ENCODE data around the gene VDR.

- no peak for TF ChIP-seq CTCF (conservative IDR thresholded peaks at IDR 0.05)
- no peak for TF ChIP-seq ZFX (IDR thresholded peaks at IDR 0.05)
Observed at GRCh38 chr12:47892819-47893218, 12.0 kb downstream of the VDR start.

All from C4-2B (cell line).